HEK293 (cell line): ENCODE measurements around the gene GNG14.

ENCODE experiments used
- GLI2 ChIP-seq: fragments of 450-650 bp; formaldehyde crosslinking; IDR thresholded peaks from 2 replicates; pipeline ENCODE4; 2017; ENCODE audit warnings: missing biosample characterization, missing genetic modification characterization, low read depth, borderline replicate concordance
- KLF9 ChIP-seq: fragments of 450-650 bp; formaldehyde crosslinking; IDR thresholded peaks from 2 replicates; pipeline ENCODE4 v1.5.1; 2016; ENCODE audit warnings: missing biosample characterization, missing genetic modification characterization, low read depth
- PATZ1 ChIP-seq: fragments of 450-650 bp; formaldehyde crosslinking; IDR thresholded peaks from 2 replicates; pipeline ENCODE4 v1.5.1; 2016; ENCODE audit warnings: missing biosample characterization, missing genetic modification characterization
- REPIN1 ChIP-seq: fragments of 450-650 bp; formaldehyde crosslinking; IDR thresholded peaks from 2 replicates; pipeline ENCODE4 v1.5.1; 2017; ENCODE audit warnings: missing biosample characterization, missing genetic modification characterization, low read depth
- SP3 ChIP-seq: fragments of 450-650 bp; formaldehyde crosslinking; IDR thresholded peaks from 2 replicates; pipeline ENCODE4 v1.5.1; 2016; ENCODE audit warnings: missing biosample characterization, missing genetic modification characterization
- TCF7L2 ChIP-seq: IDR thresholded peaks from 2 replicates; pipeline ENCODE4 v1.6.1; 2011; ENCODE audit warnings: low read depth, mild to moderate bottlenecking, inconsistent platforms, low read length, moderate library complexity, borderline replicate concordance
- ZBTB17 ChIP-seq: fragments of 450-650 bp; formaldehyde crosslinking; IDR thresholded peaks from 2 replicates; pipeline ENCODE4 v1.5.1; 2016; ENCODE audit warnings: missing biosample characterization, missing genetic modification characterization
- ZBTB20 ChIP-seq: fragments of 450-650 bp; formaldehyde crosslinking; IDR thresholded peaks from 2 replicates; pipeline ENCODE4 v1.5.1; 2016; ENCODE audit warnings: missing biosample characterization, missing genetic modification characterization
- ZBTB44 ChIP-seq: fragments of 450-650 bp; IDR thresholded peaks from 2 replicates; pipeline ENCODE4 v1.5.1; 2018; ENCODE audit warnings: missing biosample characterization, mild to moderate bottlenecking, missing genetic modification characterization
- ZBTB49 ChIP-seq: fragments of 450-650 bp; formaldehyde crosslinking; IDR thresholded peaks from 2 replicates; pipeline ENCODE4 v1.5.1; 2016; ENCODE audit warnings: missing biosample characterization, missing genetic modification characterization, low read depth
- ZNF121 ChIP-seq: fragments of 450-650 bp; formaldehyde crosslinking; IDR thresholded peaks from 2 replicates; pipeline ENCODE4 v1.5.1; 2016; ENCODE audit warnings: missing biosample characterization, missing genetic modification characterization
- ZNF2 ChIP-seq: fragments of 450-650 bp; formaldehyde crosslinking; IDR thresholded peaks from 2 replicates; pipeline ENCODE4 v1.5.1; 2016; ENCODE audit warnings: missing biosample characterization, missing genetic modification characterization
- ZNF280D ChIP-seq: fragments of 450-650 bp; formaldehyde crosslinking; IDR thresholded peaks from 2 replicates; pipeline ENCODE4 v1.5.1; 2016; ENCODE audit warnings: missing biosample characterization, missing genetic modification characterization
- ZNF391 ChIP-seq: fragments of 450-650 bp; formaldehyde crosslinking; IDR thresholded peaks from 2 replicates; pipeline ENCODE4 v1.5.1; 2016; ENCODE audit warnings: low read depth, missing biosample characterization, missing genetic modification characterization, borderline replicate concordance
- ZNF426 ChIP-seq: fragments of 450-650 bp; formaldehyde crosslinking; IDR thresholded peaks from 2 replicates; pipeline ENCODE4 v1.5.1; 2017; ENCODE audit warnings: missing biosample characterization, missing genetic modification characterization, mild to moderate bottlenecking, inconsistent platforms, moderate library complexity
- ZNF501 ChIP-seq: fragments of 450-650 bp; formaldehyde crosslinking; IDR thresholded peaks from 2 replicates; pipeline ENCODE4 v1.5.1; 2016; ENCODE audit warnings: missing biosample characterization, missing genetic modification characterization
- ZNF560 ChIP-seq: fragments of 450-650 bp; formaldehyde crosslinking; IDR thresholded peaks from 2 replicates; pipeline ENCODE4 v1.5.1; 2017; ENCODE audit warnings: missing biosample characterization, missing genetic modification characterization, borderline replicate concordance
- ZNF585B ChIP-seq: fragments of 450-650 bp; formaldehyde crosslinking; IDR thresholded peaks from 2 replicates; pipeline ENCODE4 v1.5.1; 2016; ENCODE audit warnings: missing biosample characterization, missing genetic modification characterization
- ZNF596 ChIP-seq: fragments of 450-650 bp; IDR thresholded peaks from 2 replicates; pipeline ENCODE4 v1.5.0; 2018; ENCODE audit warnings: missing biosample characterization, mild to moderate bottlenecking, missing genetic modification characterization, moderate library complexity
- ZNF600 ChIP-seq: fragments of 450-650 bp; formaldehyde crosslinking; IDR thresholded peaks from 2 replicates; pipeline ENCODE4 v1.5.1; 2016; ENCODE audit warnings: missing biosample characterization, missing genetic modification characterization
- ZNF621 ChIP-seq: fragments of 450-650 bp; formaldehyde crosslinking; IDR thresholded peaks from 2 replicates; pipeline ENCODE4 v1.5.1; 2017; ENCODE audit warnings: missing biosample characterization, missing genetic modification characterization
- ZNF629 ChIP-seq: fragments of 450-650 bp; formaldehyde crosslinking; IDR thresholded peaks from 2 replicates; pipeline ENCODE4 v1.5.1; 2017; ENCODE audit warnings: missing biosample characterization, missing genetic modification characterization
- ZNF645 ChIP-seq: fragments of 450-650 bp; formaldehyde crosslinking; IDR thresholded peaks from 2 replicates; pipeline ENCODE4; 2016; ENCODE audit warnings: missing biosample characterization, missing genetic modification characterization
- ZNF747 ChIP-seq: fragments of 450-650 bp; formaldehyde crosslinking; IDR thresholded peaks from 2 replicates; pipeline ENCODE4 v1.5.1; 2016; ENCODE audit warnings: missing biosample characterization, missing genetic modification characterization
- ZNF777 ChIP-seq: fragments of 450-650 bp; formaldehyde crosslinking; IDR thresholded peaks from 2 replicates; pipeline ENCODE4 v1.5.1; 2017; ENCODE audit warnings: missing biosample characterization, missing genetic modification characterization, borderline replicate concordance
- ZSCAN16 ChIP-seq: fragments of 450-650 bp; formaldehyde crosslinking; IDR thresholded peaks from 2 replicates; pipeline ENCODE4 v1.5.1; 2016; ENCODE audit warnings: missing biosample characterization, missing genetic modification characterization
- ZSCAN18 ChIP-seq: fragments of 450-650 bp; formaldehyde crosslinking; IDR thresholded peaks from 2 replicates; pipeline ENCODE4 v1.5.1; 2016; ENCODE audit warnings: missing biosample characterization, missing genetic modification characterization

GNG14 gene

GRCh38 chr19:12669270-12670158 is 18.3 kb upstream of the GNG14 start (continued):
- 0 out of 2 replicates have a peak, but pooled peaks have one; percentile 58 for TF ChIP-seq ZNF280D
- no peak for TF ChIP-seq ZNF747
- TF ChIP-seq TCF7L2 = peak; percentile 77
- TF ChIP-seq ZBTB49 (tag by site-specific recombination) = no peak
- TF ChIP-seq ZSCAN16 (tag by site-specific recombination) = no peak
- TF ChIP-seq ZBTB17 (tag by site-specific recombination) = peak; percentile 80
- 0 out of 2 replicates have a peak, but pooled peaks have one; percentile 36 for TF ChIP-seq ZBTB20 (tag by site-specific recombination)
- TF ChIP-seq ZNF645 (tag by site-specific recombination) = 0 out of 2 replicates have a peak, but pooled peaks have one; percentile 3
- TF ChIP-seq SP3 = peak; percentile 82
- no peak for TF ChIP-seq REPIN1 (tag by site-specific recombination)
- no peak for TF ChIP-seq ZNF621 (tag by site-specific recombination)
- TF ChIP-seq ZNF560 (tag by site-specific recombination) = no peak
- no peak for TF ChIP-seq GLI2 (tag by site-specific recombination)
- peak; percentile 96 for TF ChIP-seq ZNF391 (tag by site-specific recombination)
- peak; percentile 85 for TF ChIP-seq KLF9 (tag by site-specific recombination)
- no peak for TF ChIP-seq ZNF585B (tag by site-specific recombination)
- peak; percentile 90 for TF ChIP-seq ZNF629 (tag by site-specific recombination)
- no peak for TF ChIP-seq ZNF121 (tag by site-specific recombination)
- TF ChIP-seq ZNF777 (tag by site-specific recombination) = no peak
- peak; percentile 22; the same call in 1 of the 2 replicates for TF ChIP-seq ZNF600 (tag by site-specific recombination)
- TF ChIP-seq ZBTB44 (tag by site-specific recombination) = peak; percentile 69; the same call in 1 of the 2 replicates
- TF ChIP-seq ZNF426 (tag by site-specific recombination) = no peak
- peak; percentile 59; the same call in 1 of the 2 replicates for TF ChIP-seq ZSCAN18 (tag by site-specific recombination)
- TF ChIP-seq ZNF501 (tag by site-specific recombination) = peak; percentile 92
- peak; percentile 34 for TF ChIP-seq PATZ1 (tag by site-specific recombination)
- no peak for TF ChIP-seq ZNF596 (tag by site-specific recombination)
- TF ChIP-seq ZNF2 = peak; percentile 98
